GM19324 (cell line): ENCODE results near the gene PLBD2.

Experiments
- ATAC-seq: cut with Tn5 transposase; IDR thresholded peaks from one replicate; pipeline ENCODE4 v1.9.1; 2021; ENCODE audit warnings: mild to moderate bottlenecking, moderate library complexity; ENCODE audit not compliant: unreplicated experiment, low FRiP score

The PLBD2 gene

GRCh38 chr12:113358381-113359132 lies at the start of gene PLBD2:
TSS of gene PLBD2 (plus strand) at chr12:113358587. CDS start at chr12:113358601, 14 bp downstream.
- ATAC-seq: peak; percentile 93

- ATAC-seq: no peak
These were observed 47.9 kb upstream of the PLBD2 start for GRCh38 chr12:113310489-113310888.

- no peak for ATAC-seq
These were observed 44.3 kb upstream of the PLBD2 start for GRCh38 chr12:113314121-113314529.

GRCh38 chr12:113315358-113315757 lies 43.0 kb upstream of the PLBD2 start:
- no peak for ATAC-seq

- no peak for ATAC-seq
These were observed 42.2 kb upstream of the PLBD2 start for GRCh38 chr12:113316155-113316554.

- no peak for ATAC-seq
These were observed 41.3 kb upstream of the PLBD2 start for GRCh38 chr12:113317122-113317521.

GRCh38 chr12:113318046-113318656 lies 40.2 kb upstream of the PLBD2 start:
- ATAC-seq: no peak

GRCh38 chr12:113318900-113319628 lies 39.3 kb upstream of the PLBD2 start:
- no peak for ATAC-seq

- ATAC-seq: no peak
These were observed 38.0 kb upstream of the PLBD2 start for GRCh38 chr12:113320401-113320800.

- no peak for ATAC-seq
These were observed 36.0 kb upstream of the PLBD2 start for GRCh38 chr12:113322343-113322742.

- no peak for ATAC-seq
These were observed 32.5 kb upstream of the PLBD2 start for GRCh38 chr12:113325916-113326315.

GRCh38 chr12:113326775-113327395 lies 31.5 kb upstream of the PLBD2 start:
- no peak for ATAC-seq

- no peak for ATAC-seq
These were observed 30.0 kb upstream of the PLBD2 start for GRCh38 chr12:113328368-113328889.

- no peak for ATAC-seq
These were observed 29.2 kb upstream of the PLBD2 start for GRCh38 chr12:113329022-113329790.

GRCh38 chr12:113329791-113330417 lies 28.5 kb upstream of the PLBD2 start:
- ATAC-seq: no peak

- no peak for ATAC-seq
These were observed 27.9 kb upstream of the PLBD2 start for GRCh38 chr12:113330505-113330904.

GRCh38 chr12:113332688-113333417 lies 25.5 kb upstream of the PLBD2 start:
- no peak for ATAC-seq

GRCh38 chr12:113333418-113333750 lies 25.0 kb upstream of the PLBD2 start:
- no peak for ATAC-seq
